Endothelial cell of umbilical vein (primary cell): Measurements from ENCODE around the gene GMEB2. TPM values are rescaled to one million over a fixed set of nuclear protein-coding genes. Genes with fewer than 3 reads are reported as not detected.

Source experiments
- BruUV-seq: library from RNA; stranded (reverse); fragments of 400-500 nt; replicated peaks from 2 replicates; lab custom pipeline; 2021; lab: Mats Ljungman, UMichigan
- CTCF ChIA-PET: fragments of 300-600, 350-600 bp; sonication (Branson Sonifier 250); formaldehyde crosslinking; loops from one replicate; lab custom pipeline; 2021; ENCODE audit warnings: antibody characterized with exemption, inconsistent platforms; lab: Charles Lee
- POLR2A ChIA-PET: fragments of 300-600, 350-600 bp; sonication (Branson Sonifier 250); formaldehyde crosslinking; loops from one replicate; lab custom pipeline; 2021; ENCODE audit warnings: antibody characterized with exemption, inconsistent platforms; lab: Charles Lee
- DNase-seq: peaks from one replicate; pipeline ENCODE4 v3.0.0-alpha.2; 2011; ENCODE audit warnings: low read depth, low spot score
- FAIRE-seq: peaks from 2 replicates; lab custom pipeline; 2011; peaks lifted over from hg19 to GRCh38; lab: Jason Lieb, UNC
- H2AFZ ChIP-seq: 2 replicates; pipeline ENCODE4 v1.6.0; 2012; ENCODE audit warnings: low read depth, low read length, control low read depth, inconsistent platforms
- H3K27ac ChIP-seq: 2 replicates; pipeline ENCODE4 v1.5.1; 2011; ENCODE audit warnings: low read depth, mild to moderate bottlenecking, control low read depth, low read length, moderate library complexity; ENCODE audit not compliant: insufficient read depth
- H3K27me3 ChIP-seq, 2 experiments: 2 replicates each; pipeline versions ENCODE4 v1.6.0 to v1.6.1; 2011; ENCODE audit warnings: low read length in 2 of 2, mixed read lengths in 1 of 2; ENCODE audit not compliant: control insufficient read depth in 2 of 2, insufficient read depth in 2 of 2
- H3K36me3 ChIP-seq, 2 experiments: 2 replicates in 1 of 2; 3 replicates in 1 of 2; pipeline ENCODE4 v1.5.1; 2011; ENCODE audit warnings: low read length in 2 of 2, mild to moderate bottlenecking in 1 of 2, moderate library complexity in 1 of 2; ENCODE audit not compliant: control insufficient read depth in 2 of 2, insufficient read depth in 2 of 2; ENCODE audit errors: extremely low read depth in 1 of 2
- H3K4me1 ChIP-seq: 3 replicates; pipeline ENCODE4 v1.5.1; 2011; ENCODE audit warnings: mild to moderate bottlenecking, low read length; ENCODE audit not compliant: control insufficient read depth, insufficient read depth; ENCODE audit errors: extremely low read depth
- H3K4me2 ChIP-seq: 2 replicates; pipeline ENCODE4 v1.6.1; 2011; ENCODE audit warnings: low read length, control low read depth, mixed read lengths; ENCODE audit not compliant: insufficient read depth
- H3K4me3 ChIP-seq, 3 experiments: fragments of 200-600 bp in 1 of 3; sonication (generic), shearing (Covaris generic) in 1 of 3; replicated peaks in 1 of 3; 2 replicates each; pipeline ENCODE4 v1.5.1; 2011 to 2016; ENCODE audit warnings: control low read depth in 3 of 3, low read length in 3 of 3, mild to moderate bottlenecking in 2 of 3, inconsistent platforms in 1 of 3, low read depth in 1 of 3, moderate library complexity in 1 of 3; ENCODE audit not compliant: insufficient read depth in 1 of 3
- H3K79me2 ChIP-seq: 2 replicates; pipeline ENCODE4 v1.6.0; 2012; ENCODE audit warnings: low read length, inconsistent platforms; ENCODE audit not compliant: control insufficient read depth, insufficient read depth
- H3K9ac ChIP-seq: replicated peaks from 2 replicates; pipeline ENCODE3; 2011; ENCODE audit warnings: low read length, control low read depth; ENCODE audit not compliant: insufficient read depth; ENCODE audit errors: extremely low read depth
- H3K9me1 ChIP-seq: replicated peaks from 3 replicates; pipeline ENCODE4 v1.6.0; 2011; ENCODE audit warnings: mild to moderate bottlenecking, low read length; ENCODE audit not compliant: control insufficient read depth, insufficient read depth; ENCODE audit errors: extremely low read depth
- H3K9me3 ChIP-seq: replicated peaks from 2 replicates; pipeline ENCODE4 v1.5.1; 2012; ENCODE audit warnings: low read length, inconsistent platforms; ENCODE audit not compliant: control insufficient read depth, insufficient read depth
- H4K20me1 ChIP-seq: replicated peaks from 2 replicates; pipeline ENCODE3; 2011; ENCODE audit warnings: mild to moderate bottlenecking, low read length; ENCODE audit not compliant: control insufficient read depth, insufficient read depth; ENCODE audit errors: extremely low read depth
- EZH2 ChIP-seq: IDR thresholded peaks from 2 replicates; pipeline ENCODE4 v1.6.1; 2012; ENCODE audit warnings: borderline replicate concordance, low read depth, mild to moderate bottlenecking, moderate library complexity, low read length, inconsistent platforms; ENCODE audit not compliant: severe bottlenecking
- FOS ChIP-seq: IDR thresholded peaks from 2 replicates; pipeline ENCODE4 v1.6.1; 2011; ENCODE audit warnings: mild to moderate bottlenecking, low read length, moderate library complexity, borderline replicate concordance; ENCODE audit not compliant: insufficient read depth
- GATA2 ChIP-seq: IDR thresholded peaks from 2 replicates; pipeline ENCODE4 v1.7.0; 2011; ENCODE audit warnings: low read depth, mild to moderate bottlenecking, moderate library complexity, mixed read lengths, low read length; ENCODE audit not compliant: insufficient read length, insufficient read depth
- JUN ChIP-seq: IDR thresholded peaks from 2 replicates; pipeline ENCODE4 v1.6.1; 2011; ENCODE audit warnings: borderline replicate concordance, low read depth; ENCODE audit not compliant: insufficient read length, insufficient read depth
- MYC ChIP-seq: IDR thresholded peaks from one replicate; pipeline ENCODE4 v1.6.1; 2011; ENCODE audit warnings: mild to moderate bottlenecking, low read depth, low read length
- POLR2A ChIP-seq: IDR thresholded peaks from 2 replicates; pipeline ENCODE4 v1.6.1; 2012; ENCODE audit warnings: low read depth, mild to moderate bottlenecking, control low read depth, low read length
- POLR2AphosphoS5 ChIP-seq: IDR thresholded peaks from 2 replicates; pipeline ENCODE4 v1.6.1; 2012; ENCODE audit warnings: low read depth, mild to moderate bottlenecking, control low read depth, low read length, moderate library complexity; ENCODE audit not compliant: insufficient read depth
- dilution Hi-C: fragments of 300-500 bp; cut with MboI; formaldehyde crosslinking; loops from one replicate; pipeline ENCODE4 v1.15.0; 2019; ENCODE audit warnings: low sequenced_read_pairs; ENCODE audit not compliant: extremely low pct_ligation_motif_present
- intact Hi-C: fragments of 100-400 bp; cut with micrococcal nuclease; formaldehyde crosslinking; loops from one replicate; pipeline ENCODE4 v1.10.0; 2022
- polyA plus RNA-seq, 4 experiments: library from polyadenylated mRNA; depleted of rRNA in 3 of 4; stranded (reverse) in 3 of 4; unstranded in 1 of 4; fragments of >200 nt; gene quantifications; 2 replicates each; pipeline versions ENCODE4 v1.2.1 to v1.2.3, GENCODE V29; 2011 to 2012; ENCODE audit warnings: missing spikeins in 1 of 4
- total RNA-seq: library from RNA; stranded (reverse); gene quantifications from 2 replicates; pipeline ENCODE4 v1.2.3, GENCODE V29; 2021
- TF ChIP-seq, protein P1 (sequence below): IDR thresholded peaks from 2 replicates; pipeline ENCODE4 v1.6.1; 2011; ENCODE audit not compliant: insufficient read depth, insufficient read length
- TF ChIP-seq, protein P2 (sequence below), 2 donors: IDR thresholded peaks; 1 replicate in 1 of 2; 2 replicates in 1 of 2; pipeline ENCODE4 v1.5.1; 2011; ENCODE audit warnings: low read length in 2 of 2, mild to moderate bottlenecking in 2 of 2, moderate library complexity in 2 of 2, control low read depth in 1 of 2, inconsistent platforms in 1 of 2, low read depth in 1 of 2; ENCODE audit not compliant: insufficient read depth in 1 of 2; ENCODE audit errors: extremely low read depth in 1 of 2

The GMEB2 gene
- total and polyA plus RNA-seq, 2 donors (not counting 3 experiments of a cell fraction or from before 2014, with no cell fraction given) = 12.7 to 14.1 TPM

DNA sequence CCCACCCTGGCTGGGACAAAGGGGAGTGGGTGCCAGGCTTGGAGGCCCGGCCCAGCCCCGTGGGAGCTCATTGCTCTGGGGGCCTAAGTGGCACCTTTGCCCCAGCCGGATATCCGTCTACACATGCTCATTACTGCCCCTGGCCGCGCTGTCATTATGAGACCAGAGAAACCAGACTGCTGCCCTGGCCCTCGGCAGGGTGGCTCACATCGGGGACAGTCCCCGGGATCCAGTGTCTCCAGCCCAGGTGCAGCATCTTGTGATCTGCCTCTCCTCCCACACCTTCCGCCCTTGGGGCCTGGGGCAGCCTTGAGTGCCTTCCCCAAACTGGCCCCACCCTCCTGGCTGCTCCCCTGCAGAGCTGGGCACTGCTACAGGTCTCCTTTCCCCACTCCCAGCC lies 84.2 kb downstream of the GMEB2 start:
- Histone ChIP-seq H3K79me2 (no peaks in the 10 kb centered on the region), H3K4me2 (no peak overlapping the region), H3K36me3 (no peaks in the 10 kb centered on the region), H3K27me3 (no peaks in the 10 kb centered on the region), H3K9ac (no peak overlapping the region), H3K9me3 (no peaks in the 10 kb centered on the region), H2AFZ (no peak overlapping the region), H3K9me1 (no peaks in the 10 kb centered on the region), H3K4me3 (no peak overlapping the region), H4K20me1 (no peaks in the 10 kb centered on the region), H3K27ac (no peak overlapping the region), H3K4me1 (no peaks in the 10 kb centered on the region)
- no peak for TF ChIP-seq EZH2
- TF ChIP-seq POLR2A = no peak
- TF ChIP-seq JUN = no peak
- TF ChIP-seq MYC = no peak
- TF ChIP-seq FOS = no peak
- TF ChIP-seq, protein P1, sequence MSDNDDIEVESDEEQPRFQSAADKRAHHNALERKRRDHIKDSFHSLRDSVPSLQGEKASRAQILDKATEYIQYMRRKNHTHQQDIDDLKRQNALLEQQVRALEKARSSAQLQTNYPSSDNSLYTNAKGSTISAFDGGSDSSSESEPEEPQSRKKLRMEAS = no peak
- TF ChIP-seq GATA2 = no peak
- TF ChIP-seq POLR2AphosphoS5 = no peak
- TF ChIP-seq, protein P2, sequence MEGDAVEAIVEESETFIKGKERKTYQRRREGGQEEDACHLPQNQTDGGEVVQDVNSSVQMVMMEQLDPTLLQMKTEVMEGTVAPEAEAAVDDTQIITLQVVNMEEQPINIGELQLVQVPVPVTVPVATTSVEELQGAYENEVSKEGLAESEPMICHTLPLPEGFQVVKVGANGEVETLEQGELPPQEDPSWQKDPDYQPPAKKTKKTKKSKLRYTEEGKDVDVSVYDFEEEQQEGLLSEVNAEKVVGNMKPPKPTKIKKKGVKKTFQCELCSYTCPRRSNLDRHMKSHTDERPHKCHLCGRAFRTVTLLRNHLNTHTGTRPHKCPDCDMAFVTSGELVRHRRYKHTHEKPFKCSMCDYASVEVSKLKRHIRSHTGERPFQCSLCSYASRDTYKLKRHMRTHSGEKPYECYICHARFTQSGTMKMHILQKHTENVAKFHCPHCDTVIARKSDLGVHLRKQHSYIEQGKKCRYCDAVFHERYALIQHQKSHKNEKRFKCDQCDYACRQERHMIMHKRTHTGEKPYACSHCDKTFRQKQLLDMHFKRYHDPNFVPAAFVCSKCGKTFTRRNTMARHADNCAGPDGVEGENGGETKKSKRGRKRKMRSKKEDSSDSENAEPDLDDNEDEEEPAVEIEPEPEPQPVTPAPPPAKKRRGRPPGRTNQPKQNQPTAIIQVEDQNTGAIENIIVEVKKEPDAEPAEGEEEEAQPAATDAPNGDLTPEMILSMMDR (IDR thresholded peaks at IDR 0.05; ENCODE audit: extremely low read depth in 1 of 2, insufficient read depth in 1 of 2, low read depth in 1 of 2, low read length in 2 of 2) = no peak
- BruUV-seq = no TSS peak
- dilution Hi-C loops (no loop called here), intact Hi-C loops (no loop called here)
- DNase-seq (no peak), FAIRE-seq (no peak)
- ChIA-PET CTCF (no interaction called here), POLR2A (no interaction called here)
